ENCODE results near the gene TH. TPM values are rescaled to one million over a fixed set of nuclear protein-coding genes. Genes with fewer than 3 reads are reported as not detected.

TH gene
- total RNA-seq, 1 donor from 2014 or later = 2.0 TPM

DNA sequence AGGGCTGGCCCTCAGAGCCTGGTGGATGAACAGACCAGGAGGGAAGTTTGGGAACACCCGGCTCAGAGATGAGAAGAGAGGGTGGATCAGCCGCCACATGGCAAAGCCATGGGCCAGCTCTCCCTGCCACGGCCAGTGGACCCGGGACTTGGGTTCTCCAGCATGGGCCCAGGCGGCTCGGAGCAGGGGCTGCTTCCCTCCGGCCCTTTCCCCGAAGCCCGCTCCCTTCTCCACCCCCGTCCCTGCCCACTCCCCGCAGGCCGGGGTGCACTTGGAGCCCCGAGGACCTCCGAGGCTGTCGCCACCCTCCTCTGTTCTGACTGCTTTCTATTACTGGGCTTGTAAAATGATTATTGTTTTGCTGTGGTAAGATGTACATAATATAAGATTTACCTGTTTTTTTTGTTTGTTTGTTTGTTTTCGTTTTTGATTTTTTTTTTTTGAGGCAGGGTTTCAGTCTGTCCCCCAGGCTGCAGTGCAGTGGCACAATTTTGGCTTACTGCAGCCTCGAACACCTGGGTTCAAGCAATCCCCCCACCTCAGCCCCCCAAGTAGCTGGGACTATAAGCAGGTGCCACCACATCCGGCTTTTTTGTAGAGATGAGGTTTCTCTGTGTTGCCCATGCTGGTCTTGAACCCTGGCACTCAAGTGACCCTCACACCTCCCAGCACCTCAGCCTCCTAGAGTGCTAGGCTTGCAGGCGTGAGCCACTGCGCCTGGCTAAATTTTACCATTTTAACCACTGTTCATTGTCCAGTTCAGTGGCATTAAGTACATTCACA, 11.3 kb upstream of the TH start:
- Histone ChIP-seq H2AFZ (replicated peaks) (no peak overlapping the region), H3K27ac (no peak overlapping the region), H3K4me2 (no peak overlapping the region), H3K9ac (no peak overlapping the region), H4K20me1 (ENCODE audit: low read depth) (no peaks in the 10 kb centered on the region), H3K9me3 (ENCODE audit: low read depth) (no peaks in the 10 kb centered on the region), H3K36me3 (no peaks in the 10 kb centered on the region), H3F3A (ENCODE audit: low read depth) (peaks cover 7% of the 10 kb centered on the region), H3K4me1 (peaks cover 5% of the 10 kb centered on the region), H3K27me3 (peaks cover 17% of the 10 kb centered on the region), H3K79me2 (ENCODE audit: low read depth) (no peaks in the 10 kb centered on the region), H3K4me3 (no peak overlapping the region)
- Mint-ChIP-seq H3K27ac (no peak overlapping the region), H3K27me3 (ENCODE audit: insufficient read depth, low read depth) (peaks cover 17% of the 10 kb centered on the region), H3K9me3 (no peaks in the 10 kb centered on the region), H3K4me3 (no peak overlapping the region), H3K4me1 (peaks cover 11% of the 10 kb centered on the region), H3K36me3 (no peaks in the 10 kb centered on the region)
- no peak for DNase-seq (ENCODE audit: low spot score)
- no peak for TF ChIP-seq EZH2 (IDR thresholded peaks at IDR 0.05)
- no peak for TF ChIP-seq EZH2phosphoT487 (IDR thresholded peaks at IDR 0.05)
- TF ChIP-seq, protein P1, sequence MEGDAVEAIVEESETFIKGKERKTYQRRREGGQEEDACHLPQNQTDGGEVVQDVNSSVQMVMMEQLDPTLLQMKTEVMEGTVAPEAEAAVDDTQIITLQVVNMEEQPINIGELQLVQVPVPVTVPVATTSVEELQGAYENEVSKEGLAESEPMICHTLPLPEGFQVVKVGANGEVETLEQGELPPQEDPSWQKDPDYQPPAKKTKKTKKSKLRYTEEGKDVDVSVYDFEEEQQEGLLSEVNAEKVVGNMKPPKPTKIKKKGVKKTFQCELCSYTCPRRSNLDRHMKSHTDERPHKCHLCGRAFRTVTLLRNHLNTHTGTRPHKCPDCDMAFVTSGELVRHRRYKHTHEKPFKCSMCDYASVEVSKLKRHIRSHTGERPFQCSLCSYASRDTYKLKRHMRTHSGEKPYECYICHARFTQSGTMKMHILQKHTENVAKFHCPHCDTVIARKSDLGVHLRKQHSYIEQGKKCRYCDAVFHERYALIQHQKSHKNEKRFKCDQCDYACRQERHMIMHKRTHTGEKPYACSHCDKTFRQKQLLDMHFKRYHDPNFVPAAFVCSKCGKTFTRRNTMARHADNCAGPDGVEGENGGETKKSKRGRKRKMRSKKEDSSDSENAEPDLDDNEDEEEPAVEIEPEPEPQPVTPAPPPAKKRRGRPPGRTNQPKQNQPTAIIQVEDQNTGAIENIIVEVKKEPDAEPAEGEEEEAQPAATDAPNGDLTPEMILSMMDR (IDR thresholded peaks at IDR 0.05) = no peak

DNA sequence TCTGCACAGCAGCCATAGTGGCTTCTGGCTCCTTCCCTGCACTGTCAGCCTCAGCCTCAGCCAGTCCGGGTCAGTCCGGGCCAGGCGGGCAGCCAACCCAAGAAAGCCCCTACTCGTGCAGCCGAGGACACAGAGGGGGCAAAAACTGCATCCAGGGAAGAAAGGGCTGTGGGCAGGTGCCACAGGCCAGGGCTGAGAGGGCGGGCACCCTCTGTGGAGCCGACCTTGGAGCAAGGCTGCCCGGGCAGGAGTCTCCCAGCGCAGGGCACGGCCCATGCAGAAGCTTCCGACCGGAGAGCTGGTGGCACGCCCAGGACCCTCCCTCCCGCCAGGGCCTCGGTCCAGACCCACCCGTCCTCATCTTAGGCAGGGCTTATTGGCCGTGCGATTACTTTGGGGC, 10.5 kb upstream of the TH start:
- TF ChIP-seq EZH2 (IDR thresholded peaks at IDR 0.05) (no peak), EZH2phosphoT487 (IDR thresholded peaks at IDR 0.05) (no peak)
- TF ChIP-seq, protein P1 (IDR thresholded peaks at IDR 0.05) = no peak
- Histone ChIP-seq H3K27ac (no peak overlapping the region), H3K4me2 (no peak overlapping the region), H3K4me3 (no peak overlapping the region), H3K9ac (no peak overlapping the region), H3K79me2 (ENCODE audit: low read depth) (no peaks in the 10 kb centered on the region), H3K36me3 (no peaks in the 10 kb centered on the region), H2AFZ (replicated peaks) (no peak overlapping the region), H4K20me1 (ENCODE audit: low read depth) (no peaks in the 10 kb centered on the region), H3K27me3 (peaks cover 17% of the 10 kb centered on the region), H3F3A (ENCODE audit: low read depth) (no peaks in the 10 kb centered on the region), H3K9me3 (ENCODE audit: low read depth) (no peaks in the 10 kb centered on the region), H3K4me1 (peaks cover 5% of the 10 kb centered on the region)
- Mint-ChIP-seq H3K27ac (no peak overlapping the region), H3K9me3 (no peaks in the 10 kb centered on the region), H3K4me3 (no peak overlapping the region), H3K27me3 (ENCODE audit: insufficient read depth, low read depth) (peaks cover 17% of the 10 kb centered on the region), H3K36me3 (no peaks in the 10 kb centered on the region), H3K4me1 (peaks cover 11% of the 10 kb centered on the region)
- DNase-seq (ENCODE audit: low spot score) = no peak

DNA sequence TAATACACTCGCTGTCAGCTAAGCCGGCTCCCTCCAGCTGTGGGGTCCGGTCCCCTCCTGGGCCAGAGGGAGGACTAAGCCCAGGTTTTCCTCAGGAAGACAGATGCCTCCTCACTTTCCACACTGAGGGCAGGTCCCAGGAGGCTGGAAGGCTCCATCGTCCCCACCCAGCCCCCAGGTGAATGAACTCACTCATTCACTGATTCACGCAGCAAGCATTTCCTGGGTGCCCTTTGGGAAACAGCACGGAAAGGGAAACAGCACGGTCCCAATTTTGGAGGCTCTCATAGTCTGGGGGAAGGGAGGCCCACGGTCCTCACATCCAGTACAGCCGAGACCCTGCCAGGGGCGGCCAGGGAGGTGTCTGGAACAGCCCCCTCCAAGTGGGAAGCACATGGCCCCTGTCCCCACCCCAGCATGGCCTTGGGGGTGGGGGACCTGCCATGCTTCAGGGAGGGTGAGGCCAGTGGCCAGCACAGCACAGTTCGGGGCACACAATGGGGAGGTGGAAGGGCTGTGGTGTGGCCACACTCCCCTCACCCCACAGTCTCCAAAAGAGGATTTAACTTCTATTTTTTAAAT, 9.3 kb upstream of the TH start:
- H3K4me1 ChIP-seq = peaks cover 5% of the 10 kb centered on the region
- Mint-ChIP-seq H3K4me3 (no peak overlapping the region), H3K27ac (no peak overlapping the region), H3K36me3 (no peaks in the 10 kb centered on the region), H3K27me3 (ENCODE audit: insufficient read depth, low read depth) (peaks cover 24% of the 10 kb centered on the region), H3K4me1 (peaks cover 11% of the 10 kb centered on the region), H3K9me3 (no peaks in the 10 kb centered on the region)
- H3K79me2 ChIP-seq (ENCODE audit: low read depth) = no peaks in the 10 kb centered on the region
- H3K27ac ChIP-seq = no peak overlapping the region
- H4K20me1 ChIP-seq (ENCODE audit: low read depth) = no peaks in the 10 kb centered on the region
- H3K36me3 ChIP-seq = no peaks in the 10 kb centered on the region
- H3K9me3 ChIP-seq (ENCODE audit: low read depth) = no peaks in the 10 kb centered on the region
- TF ChIP-seq EZH2phosphoT487 (IDR thresholded peaks at IDR 0.05) (no peak), EZH2 (IDR thresholded peaks at IDR 0.05) (no peak)
- TF ChIP-seq, protein P1 (IDR thresholded peaks at IDR 0.05) = no peak
- H3K4me2 ChIP-seq = no peak overlapping the region
- H2AFZ ChIP-seq (replicated peaks) = no peak overlapping the region
- H3K9ac ChIP-seq = no peak overlapping the region
- no peak overlapping the region for H3K4me3 ChIP-seq
- H3K27me3 ChIP-seq = peaks cover 17% of the 10 kb centered on the region
- no peak for DNase-seq (ENCODE audit: low spot score)
- H3F3A ChIP-seq (ENCODE audit: low read depth) = no peaks in the 10 kb centered on the region

Measured in neural progenitor cell (in vitro differentiated cells).